ENCODE measurements around the gene MAMDC2. TPM values are rescaled to one million over a fixed set of nuclear protein-coding genes. Genes with fewer than 3 reads are reported as not detected.

The MAMDC2 gene
- total and polyA plus RNA-seq, 2 donors (not counting 1 experiment from before 2014, with no cell fraction given), result not detected

DNA sequence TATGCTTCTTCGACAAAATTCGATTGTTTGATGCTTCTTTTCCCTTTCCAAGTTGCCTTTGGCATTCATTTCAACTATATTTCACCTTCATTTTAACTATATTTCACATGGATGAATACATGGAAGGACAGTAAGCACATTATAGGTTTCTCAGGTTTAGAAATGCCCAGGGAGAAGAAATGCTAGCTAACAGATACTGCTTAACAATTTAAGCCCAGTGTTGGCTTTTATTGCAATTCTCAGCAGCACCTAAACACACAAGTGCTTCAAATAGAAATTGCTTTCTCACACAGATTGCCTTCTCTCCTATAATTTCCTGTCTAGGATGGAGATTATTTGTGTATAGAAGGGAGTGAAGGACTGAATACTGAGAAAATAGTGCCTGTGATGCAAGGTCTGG, 185.0 kb downstream of the MAMDC2 start:
- Histone ChIP-seq H3K79me2 (ENCODE audit: control insufficient read depth, insufficient read depth, low read length) (no peaks in the 10 kb centered on the region), H2AFZ (ENCODE audit: insufficient read depth, low read depth, low read length, poor library complexity, severe bottlenecking) (no peak overlapping the region), H3K27ac (ENCODE audit: low read length in 2 of 2) (no peak overlapping the region), H3K4me1 (ENCODE audit: control insufficient read depth in 2 of 2, insufficient read depth in 2 of 2, low read length in 2 of 2) (no peaks in the 10 kb centered on the region), H3K9me3 (ENCODE audit: control extremely low read depth in 1 of 3, control insufficient read depth in 2 of 3, insufficient read depth in 1 of 3, low read length in 2 of 3) (no peaks in the 10 kb centered on the region), H4K20me1 (ENCODE audit: control insufficient read depth, insufficient read depth, low read length, poor library complexity, severe bottlenecking) (no peaks in the 10 kb centered on the region), H3K36me3 (replicated peaks in 1 of 2; ENCODE audit: control extremely low read depth in 1 of 2, control insufficient read depth in 1 of 2, extremely low read depth in 1 of 2, insufficient read depth in 2 of 2, low read length in 1 of 2) (no peaks in the 10 kb centered on the region), H3K4me3 (ENCODE audit: control extremely low read depth in 1 of 5, extremely low read depth in 1 of 5, insufficient read depth in 1 of 5, low read depth in 2 of 5, low read length in 4 of 5) (no peak overlapping the region), H3K4me2 (replicated peaks; ENCODE audit: low read depth, low read length, poor library complexity, severe bottlenecking) (no peak overlapping the region), H3K9ac (ENCODE audit: low read length) (no peak overlapping the region), H3K27me3 (replicated peaks in 1 of 4; ENCODE audit: control extremely low read depth in 1 of 4, control insufficient read depth in 3 of 4, insufficient read depth in 4 of 4, low read length in 3 of 4) (no peaks in the 10 kb centered on the region)
- no peaks in the 10 kb centered on the region for H3K9me3 Mint-ChIP-seq (ENCODE audit: insufficient read depth)
- ChIA-PET CTCF (no interaction called here), POLR2A (no interaction called here)
- intact Hi-C loops (cut with micrococcal nuclease), result no loop called here
- TF ChIP-seq EZH2 (IDR thresholded peaks at IDR 0.05; ENCODE audit: borderline replicate concordance, insufficient read depth, low read depth, low read length, poor library complexity, severe bottlenecking), result no peak
- TF ChIP-seq, protein P1, sequence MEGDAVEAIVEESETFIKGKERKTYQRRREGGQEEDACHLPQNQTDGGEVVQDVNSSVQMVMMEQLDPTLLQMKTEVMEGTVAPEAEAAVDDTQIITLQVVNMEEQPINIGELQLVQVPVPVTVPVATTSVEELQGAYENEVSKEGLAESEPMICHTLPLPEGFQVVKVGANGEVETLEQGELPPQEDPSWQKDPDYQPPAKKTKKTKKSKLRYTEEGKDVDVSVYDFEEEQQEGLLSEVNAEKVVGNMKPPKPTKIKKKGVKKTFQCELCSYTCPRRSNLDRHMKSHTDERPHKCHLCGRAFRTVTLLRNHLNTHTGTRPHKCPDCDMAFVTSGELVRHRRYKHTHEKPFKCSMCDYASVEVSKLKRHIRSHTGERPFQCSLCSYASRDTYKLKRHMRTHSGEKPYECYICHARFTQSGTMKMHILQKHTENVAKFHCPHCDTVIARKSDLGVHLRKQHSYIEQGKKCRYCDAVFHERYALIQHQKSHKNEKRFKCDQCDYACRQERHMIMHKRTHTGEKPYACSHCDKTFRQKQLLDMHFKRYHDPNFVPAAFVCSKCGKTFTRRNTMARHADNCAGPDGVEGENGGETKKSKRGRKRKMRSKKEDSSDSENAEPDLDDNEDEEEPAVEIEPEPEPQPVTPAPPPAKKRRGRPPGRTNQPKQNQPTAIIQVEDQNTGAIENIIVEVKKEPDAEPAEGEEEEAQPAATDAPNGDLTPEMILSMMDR (IDR thresholded peaks at IDR 0.05), result no peak
- peaks cover 5% of the 10 kb centered on the region for H3K27me3 Mint-ChIP-seq
- H3K4me3 Mint-ChIP-seq, result no peak overlapping the region
- H3K27ac Mint-ChIP-seq, result no peak overlapping the region
- WGBS (ENCODE audit: insufficient coverage), result no CpG with 5 or more reads among the region's 2 CpGs
- ATAC-seq (ENCODE audit: low read depth) (no peak), DNase-seq (no peak)
- H3K4me1 Mint-ChIP-seq, result no peaks in the 10 kb centered on the region

DNA sequence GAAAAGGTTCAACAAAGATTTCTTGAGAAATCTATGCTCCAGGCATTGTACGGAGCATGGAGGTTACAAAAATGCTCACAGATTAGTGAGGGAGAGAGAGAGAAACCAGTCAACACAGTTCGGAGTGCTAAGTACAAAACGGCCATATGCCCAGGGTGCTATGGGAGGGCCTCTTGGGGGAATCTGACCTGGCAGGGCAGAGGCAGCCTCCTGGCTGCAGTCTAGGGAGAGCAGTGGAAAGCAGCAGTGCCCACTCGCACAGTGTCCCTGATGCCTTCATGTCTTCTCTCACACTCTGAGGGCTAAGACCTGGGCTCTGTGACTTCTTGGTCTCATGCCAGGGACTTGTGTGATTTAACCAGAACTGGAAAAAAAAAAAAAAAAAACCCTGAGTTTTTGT, 185.4 kb downstream of the MAMDC2 start:
- ATAC-seq (ENCODE audit: low read depth), result no peak
- no peak overlapping the region for H3K27ac Mint-ChIP-seq
- CTCF ChIA-PET, result no interaction called here

More for the DNA sequence above, 185.4 kb downstream of the MAMDC2 start:
- 100% methylated on average over 3 of the region's 4 CpGs for WGBS (ENCODE audit: insufficient coverage)
- Histone ChIP-seq H3K4me1 (ENCODE audit: control insufficient read depth in 2 of 2, insufficient read depth in 2 of 2, low read length in 2 of 2) (no peaks in the 10 kb centered on the region), H4K20me1 (ENCODE audit: control insufficient read depth, insufficient read depth, low read length, poor library complexity, severe bottlenecking) (no peaks in the 10 kb centered on the region), H3K27me3 (replicated peaks in 1 of 4; ENCODE audit: control extremely low read depth in 1 of 4, control insufficient read depth in 3 of 4, insufficient read depth in 4 of 4, low read length in 3 of 4) (no peaks in the 10 kb centered on the region), H3K36me3 (replicated peaks in 1 of 2; ENCODE audit: control extremely low read depth in 1 of 2, control insufficient read depth in 1 of 2, extremely low read depth in 1 of 2, insufficient read depth in 2 of 2, low read length in 1 of 2) (no peaks in the 10 kb centered on the region), H3K9ac (ENCODE audit: low read length) (no peak overlapping the region), H3K79me2 (ENCODE audit: control insufficient read depth, insufficient read depth, low read length) (no peaks in the 10 kb centered on the region), H2AFZ (ENCODE audit: insufficient read depth, low read depth, low read length, poor library complexity, severe bottlenecking) (no peak overlapping the region), H3K4me2 (replicated peaks; ENCODE audit: low read depth, low read length, poor library complexity, severe bottlenecking) (no peak overlapping the region), H3K27ac (ENCODE audit: low read length in 2 of 2) (no peak overlapping the region), H3K9me3 (ENCODE audit: control extremely low read depth in 1 of 3, control insufficient read depth in 2 of 3, insufficient read depth in 1 of 3, low read length in 2 of 3) (no peaks in the 10 kb centered on the region), H3K4me3 (ENCODE audit: control extremely low read depth in 1 of 5, extremely low read depth in 1 of 5, insufficient read depth in 1 of 5, low read depth in 2 of 5, low read length in 4 of 5) (no peak overlapping the region)
- intact Hi-C loops (cut with micrococcal nuclease), result no loop called here
- TF ChIP-seq, protein P1 (IDR thresholded peaks at IDR 0.05), result no peak
- no peak for DNase-seq
- Mint-ChIP-seq H3K9me3 (ENCODE audit: insufficient read depth) (no peaks in the 10 kb centered on the region), H3K27me3 (peaks cover 9% of the 10 kb centered on the region), H3K4me1 (no peaks in the 10 kb centered on the region), H3K4me3 (no peak overlapping the region)
- POLR2A ChIA-PET, result no interaction called here

Data from B cell (primary cell).